ENCODE results near the gene SLC5A9. TPM values are rescaled to one million over a fixed set of nuclear protein-coding genes. Genes with fewer than 3 reads are reported as not detected.

The SLC5A9 gene
- polyA plus RNA-seq, 2 of the 4 experiments (the other 2 are of a cell fraction): 0.03 to 0.21 TPM

GRCh38 chr1:48202030-48202752, 20.3 kb upstream of the SLC5A9 start:
- TF ChIP-seq NR3C1 (IDR thresholded peaks at IDR 0.05) (no peak), RAD21 (conservative IDR thresholded peaks at IDR 0.05 in 1 of 2, IDR thresholded peaks at IDR 0.05 in 1 of 2) (peak; percentile 55 to 68; a peak in 4 of 5 replicates), SMC3 (IDR thresholded peaks at IDR 0.05) (peak; percentile 66), HMGXB4 (CRISPR knock-in tag; IDR thresholded peaks at IDR 0.05; ENCODE audit: borderline replicate concordance) (no peak), HOXA7 (CRISPR knock-in tag; IDR thresholded peaks at IDR 0.05) (no peak), GATA3 (IDR thresholded peaks at IDR 0.05; ENCODE audit: borderline replicate concordance) (no peak), USF2 (IDR thresholded peaks at IDR 0.05) (no peak), CTCF (IDR thresholded peaks at IDR 0.05) (peak; percentile 64), CBX8 (IDR thresholded peaks at IDR 0.05) (no peak), HOXB13 (CRISPR knock-in tag; IDR thresholded peaks at IDR 0.05; ENCODE audit: low read depth) (no peak)
- 1% methylated on average over 7 of the region's 7 CpGs for WGBS (ENCODE audit: missing lambda C conversion rate)
- no peak overlapping the region for H3K4me3 ChIP-seq
- H3K27ac ChIP-seq: no peak overlapping the region
- ATAC-seq (peak; percentile 68 to 87), FAIRE-seq (no peak), DNase-seq (ENCODE audit: low read depth in 1 of 2, low spot score in 1 of 2) (peak; percentile 21 to 58)
- H3K4me2 ChIP-seq: no peak overlapping the region
- no peaks in the 10 kb centered on the region for H3K9me3 ChIP-seq
- ChIA-PET POLR2A (no interaction called here), CTCF (interaction anchor here (0.8 to 5.4 kb wide), 13 partner anchors 14 to 109 kb away, joined by 3 to 29 read pairs (median 4); no protein-coding TSS in a partner anchor)
- H3K4me1 ChIP-seq: no peaks in the 10 kb centered on the region

- Histone ChIP-seq H3K9me3 (no peaks in the 10 kb centered on the region), H3K4me3 (no peak overlapping the region), H3K4me2 (no peak overlapping the region), H3K4me1 (no peaks in the 10 kb centered on the region), H3K27ac (no peak overlapping the region)
- no peak for FAIRE-seq
- peak; percentile 20 to 35 for DNase-seq (ENCODE audit: low read depth in 1 of 2, low spot score in 1 of 2)
- 58% methylated on average over 3 of the region's 3 CpGs for WGBS (ENCODE audit: missing lambda C conversion rate)
- peak; percentile 43 to 80; a peak in 3 of 6 replicates for ATAC-seq
- POLR2A ChIA-PET: interaction anchor here (0.5 kb wide), 1 partner anchor 846 kb away, joined by 3 read pairs; no protein-coding TSS in a partner anchor
- CTCF ChIA-PET: interaction anchor here (0.6 to 5.4 kb wide), 14 partner anchors 12 to 465 kb away, joined by 3 to 29 read pairs (median 4); no protein-coding TSS in a partner anchor
- peak; percentile 32; the same call in 2 of the 3 replicates for TF ChIP-seq CTCF (IDR thresholded peaks at IDR 0.05)
- no peak for TF ChIP-seq POLR2A (IDR thresholded peaks at IDR 0.05; ENCODE audit: low read length)
- TF ChIP-seq HOXA7 (CRISPR knock-in tag; IDR thresholded peaks at IDR 0.05): no peak
- TF ChIP-seq SMC3 (IDR thresholded peaks at IDR 0.05): peak; percentile 39
- TF ChIP-seq RAD21 (conservative IDR thresholded peaks at IDR 0.05 in 1 of 2, IDR thresholded peaks at IDR 0.05 in 1 of 2): peak; percentile 19 to 28; a peak in 1 of 5 replicates
- no peak for TF ChIP-seq NR3C1 (IDR thresholded peaks at IDR 0.05)
- TF ChIP-seq ELK1 (IDR thresholded peaks at IDR 0.05; ENCODE audit: low read depth, low read length): no peak
- no peak for TF ChIP-seq BHLHE40 (IDR thresholded peaks at IDR 0.05; ENCODE audit: low read depth, low read length)
- TF ChIP-seq BCL3 (IDR thresholded peaks at IDR 0.05): no peak
- no peak for TF ChIP-seq GATA3 (IDR thresholded peaks at IDR 0.05; ENCODE audit: borderline replicate concordance)
- TF ChIP-seq FOSL2 (IDR thresholded peaks at IDR 0.05): no peak
- TF ChIP-seq FOSL2 (CRISPR knock-in tag; IDR thresholded peaks at IDR 0.05): no peak
- no peak for TF ChIP-seq MAX (IDR thresholded peaks at IDR 0.05)
- no peak for TF ChIP-seq MAZ (IDR thresholded peaks at IDR 0.05; ENCODE audit: borderline replicate concordance, low read depth, low read length)
- no peak for TF ChIP-seq POLR2AphosphoS2 (conservative IDR thresholded peaks at IDR 0.05; ENCODE audit: low read length)
Measured at GRCh38 chr1:48203287-48203900, 19.1 kb upstream of the SLC5A9 start.

All from A549 (cell line).